ENCODE measurements around the gene LYSMD4. TPM values are rescaled to one million over a fixed set of nuclear protein-coding genes. Genes with fewer than 3 reads are reported as not detected.

The LYSMD4 gene
- total and polyA plus RNA-seq, 2 of the 8 experiments (the other 6 are each of a cell fraction or from before 2014, with no cell fraction given) = 7.5 to 17.5 TPM

DNA sequence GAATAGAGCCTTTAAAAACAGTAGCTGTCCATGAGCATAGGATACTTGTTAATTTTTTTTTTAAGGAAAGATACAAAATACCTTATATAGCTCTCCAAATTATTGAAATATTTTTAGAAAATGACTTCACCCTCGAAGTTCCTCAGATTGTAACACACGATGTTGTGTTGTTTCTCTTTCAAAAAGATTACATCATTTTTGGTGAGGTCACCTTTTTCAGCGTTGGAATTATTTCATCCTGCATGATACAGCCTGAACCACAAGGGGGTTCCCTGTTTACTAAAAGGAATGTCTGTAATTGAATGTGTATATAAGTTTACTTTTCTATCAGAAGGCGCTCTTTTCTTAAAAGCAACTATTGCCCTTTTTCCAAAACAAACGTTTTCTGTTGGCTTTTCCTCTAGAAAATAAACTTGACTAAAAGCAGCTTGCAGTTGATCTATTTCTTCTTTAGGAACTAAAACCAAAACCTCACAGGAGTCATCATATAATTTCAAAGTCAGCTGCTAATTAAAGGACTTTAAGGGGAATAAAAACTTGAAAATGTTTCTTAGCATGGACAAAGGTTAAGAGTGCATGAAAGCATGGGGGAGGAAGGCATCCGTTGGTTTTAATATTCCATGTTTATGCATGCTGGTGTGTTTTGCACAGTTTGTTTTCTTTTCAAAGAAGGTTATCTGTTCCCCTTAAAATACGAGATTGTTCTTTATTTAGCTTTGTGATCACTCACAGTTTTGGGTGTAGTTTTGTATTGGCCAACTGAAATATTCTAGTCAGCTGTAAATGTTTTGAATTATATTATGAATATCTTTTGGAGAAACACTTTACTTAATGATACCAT, 29.4 kb downstream of the LYSMD4 start (continued):
- TF ChIP-seq, protein P1, sequence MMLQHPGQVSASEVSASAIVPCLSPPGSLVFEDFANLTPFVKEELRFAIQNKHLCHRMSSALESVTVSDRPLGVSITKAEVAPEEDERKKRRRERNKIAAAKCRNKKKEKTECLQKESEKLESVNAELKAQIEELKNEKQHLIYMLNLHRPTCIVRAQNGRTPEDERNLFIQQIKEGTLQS (IDR thresholded peaks at IDR 0.05; ENCODE audit: insufficient read depth, low read depth, low read length) = no peak
- TF ChIP-seq CHD2 (IDR thresholded peaks at IDR 0.05; ENCODE audit: low read length) (no peak), KDM5A (IDR thresholded peaks at IDR 0.05; ENCODE audit: low read length) (no peak), SUZ12 (IDR thresholded peaks at IDR 0.05; ENCODE audit: low read length) (no peak), RAD21 (IDR thresholded peaks at IDR 0.05 in 1 of 2, conservative IDR thresholded peaks at IDR 0.05 in 1 of 2; ENCODE audit: low read depth in 2 of 2, low read length in 2 of 2) (peak in 1 of 2 experiments; percentile 19; a peak in 2 of 4 replicates)
- TF ChIP-seq, protein P2, sequence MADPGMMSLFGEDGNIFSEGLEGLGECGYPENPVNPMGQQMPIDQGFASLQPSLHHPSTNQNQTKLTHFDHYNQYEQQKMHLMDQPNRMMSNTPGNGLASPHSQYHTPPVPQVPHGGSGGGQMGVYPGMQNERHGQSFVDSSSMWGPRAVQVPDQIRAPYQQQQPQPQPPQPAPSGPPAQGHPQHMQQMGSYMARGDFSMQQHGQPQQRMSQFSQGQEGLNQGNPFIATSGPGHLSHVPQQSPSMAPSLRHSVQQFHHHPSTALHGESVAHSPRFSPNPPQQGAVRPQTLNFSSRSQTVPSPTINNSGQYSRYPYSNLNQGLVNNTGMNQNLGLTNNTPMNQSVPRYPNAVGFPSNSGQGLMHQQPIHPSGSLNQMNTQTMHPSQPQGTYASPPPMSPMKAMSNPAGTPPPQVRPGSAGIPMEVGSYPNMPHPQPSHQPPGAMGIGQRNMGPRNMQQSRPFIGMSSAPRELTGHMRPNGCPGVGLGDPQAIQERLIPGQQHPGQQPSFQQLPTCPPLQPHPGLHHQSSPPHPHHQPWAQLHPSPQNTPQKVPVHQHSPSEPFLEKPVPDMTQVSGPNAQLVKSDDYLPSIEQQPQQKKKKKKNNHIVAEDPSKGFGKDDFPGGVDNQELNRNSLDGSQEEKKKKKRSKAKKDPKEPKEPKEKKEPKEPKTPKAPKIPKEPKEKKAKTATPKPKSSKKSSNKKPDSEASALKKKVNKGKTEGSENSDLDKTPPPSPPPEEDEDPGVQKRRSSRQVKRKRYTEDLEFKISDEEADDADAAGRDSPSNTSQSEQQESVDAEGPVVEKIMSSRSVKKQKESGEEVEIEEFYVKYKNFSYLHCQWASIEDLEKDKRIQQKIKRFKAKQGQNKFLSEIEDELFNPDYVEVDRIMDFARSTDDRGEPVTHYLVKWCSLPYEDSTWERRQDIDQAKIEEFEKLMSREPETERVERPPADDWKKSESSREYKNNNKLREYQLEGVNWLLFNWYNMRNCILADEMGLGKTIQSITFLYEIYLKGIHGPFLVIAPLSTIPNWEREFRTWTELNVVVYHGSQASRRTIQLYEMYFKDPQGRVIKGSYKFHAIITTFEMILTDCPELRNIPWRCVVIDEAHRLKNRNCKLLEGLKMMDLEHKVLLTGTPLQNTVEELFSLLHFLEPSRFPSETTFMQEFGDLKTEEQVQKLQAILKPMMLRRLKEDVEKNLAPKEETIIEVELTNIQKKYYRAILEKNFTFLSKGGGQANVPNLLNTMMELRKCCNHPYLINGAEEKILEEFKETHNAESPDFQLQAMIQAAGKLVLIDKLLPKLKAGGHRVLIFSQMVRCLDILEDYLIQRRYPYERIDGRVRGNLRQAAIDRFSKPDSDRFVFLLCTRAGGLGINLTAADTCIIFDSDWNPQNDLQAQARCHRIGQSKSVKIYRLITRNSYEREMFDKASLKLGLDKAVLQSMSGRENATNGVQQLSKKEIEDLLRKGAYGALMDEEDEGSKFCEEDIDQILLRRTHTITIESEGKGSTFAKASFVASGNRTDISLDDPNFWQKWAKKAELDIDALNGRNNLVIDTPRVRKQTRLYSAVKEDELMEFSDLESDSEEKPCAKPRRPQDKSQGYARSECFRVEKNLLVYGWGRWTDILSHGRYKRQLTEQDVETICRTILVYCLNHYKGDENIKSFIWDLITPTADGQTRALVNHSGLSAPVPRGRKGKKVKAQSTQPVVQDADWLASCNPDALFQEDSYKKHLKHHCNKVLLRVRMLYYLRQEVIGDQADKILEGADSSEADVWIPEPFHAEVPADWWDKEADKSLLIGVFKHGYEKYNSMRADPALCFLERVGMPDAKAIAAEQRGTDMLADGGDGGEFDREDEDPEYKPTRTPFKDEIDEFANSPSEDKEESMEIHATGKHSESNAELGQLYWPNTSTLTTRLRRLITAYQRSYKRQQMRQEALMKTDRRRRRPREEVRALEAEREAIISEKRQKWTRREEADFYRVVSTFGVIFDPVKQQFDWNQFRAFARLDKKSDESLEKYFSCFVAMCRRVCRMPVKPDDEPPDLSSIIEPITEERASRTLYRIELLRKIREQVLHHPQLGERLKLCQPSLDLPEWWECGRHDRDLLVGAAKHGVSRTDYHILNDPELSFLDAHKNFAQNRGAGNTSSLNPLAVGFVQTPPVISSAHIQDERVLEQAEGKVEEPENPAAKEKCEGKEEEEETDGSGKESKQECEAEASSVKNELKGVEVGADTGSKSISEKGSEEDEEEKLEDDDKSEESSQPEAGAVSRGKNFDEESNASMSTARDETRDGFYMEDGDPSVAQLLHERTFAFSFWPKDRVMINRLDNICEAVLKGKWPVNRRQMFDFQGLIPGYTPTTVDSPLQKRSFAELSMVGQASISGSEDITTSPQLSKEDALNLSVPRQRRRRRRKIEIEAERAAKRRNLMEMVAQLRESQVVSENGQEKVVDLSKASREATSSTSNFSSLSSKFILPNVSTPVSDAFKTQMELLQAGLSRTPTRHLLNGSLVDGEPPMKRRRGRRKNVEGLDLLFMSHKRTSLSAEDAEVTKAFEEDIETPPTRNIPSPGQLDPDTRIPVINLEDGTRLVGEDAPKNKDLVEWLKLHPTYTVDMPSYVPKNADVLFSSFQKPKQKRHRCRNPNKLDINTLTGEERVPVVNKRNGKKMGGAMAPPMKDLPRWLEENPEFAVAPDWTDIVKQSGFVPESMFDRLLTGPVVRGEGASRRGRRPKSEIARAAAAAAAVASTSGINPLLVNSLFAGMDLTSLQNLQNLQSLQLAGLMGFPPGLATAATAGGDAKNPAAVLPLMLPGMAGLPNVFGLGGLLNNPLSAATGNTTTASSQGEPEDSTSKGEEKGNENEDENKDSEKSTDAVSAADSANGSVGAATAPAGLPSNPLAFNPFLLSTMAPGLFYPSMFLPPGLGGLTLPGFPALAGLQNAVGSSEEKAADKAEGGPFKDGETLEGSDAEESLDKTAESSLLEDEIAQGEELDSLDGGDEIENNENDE (IDR thresholded peaks at IDR 0.05; ENCODE audit: insufficient replicate concordance, low read length) = peak; percentile 82
- TF ChIP-seq, protein P3, sequence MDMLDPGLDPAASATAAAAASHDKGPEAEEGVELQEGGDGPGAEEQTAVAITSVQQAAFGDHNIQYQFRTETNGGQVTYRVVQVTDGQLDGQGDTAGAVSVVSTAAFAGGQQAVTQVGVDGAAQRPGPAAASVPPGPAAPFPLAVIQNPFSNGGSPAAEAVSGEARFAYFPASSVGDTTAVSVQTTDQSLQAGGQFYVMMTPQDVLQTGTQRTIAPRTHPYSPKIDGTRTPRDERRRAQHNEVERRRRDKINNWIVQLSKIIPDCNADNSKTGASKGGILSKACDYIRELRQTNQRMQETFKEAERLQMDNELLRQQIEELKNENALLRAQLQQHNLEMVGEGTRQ (IDR thresholded peaks at IDR 0.05; ENCODE audit: low read length) = no peak

All from H1 (cell line).